ENCODE data around the gene MED31. TPM values are rescaled to one million over a fixed set of nuclear protein-coding genes. Genes with fewer than 3 reads are reported as not detected.

Gene MED31
- total RNA-seq, 4 donors from 2014 or later = 5.5 to 9.9 (median 8.2) TPM

GRCh38 chr17:6677946-6678345, 26.5 kb upstream of the MED31 start:
- no peak for TF ChIP-seq CTCF (IDR thresholded peaks at IDR 0.05)
- ATAC-seq (ENCODE audit: low FRiP score) = no peak
- no peak for DNase-seq (ENCODE audit: low spot score)

GRCh38 chr17:6677158-6677831, 25.9 kb upstream of the MED31 start:
- no peak for TF ChIP-seq CTCF (IDR thresholded peaks at IDR 0.05)
- DNase-seq (ENCODE audit: low spot score) = no peak

GRCh38 chr17:6676802-6677157, 25.4 kb upstream of the MED31 start:
- no peak for TF ChIP-seq CTCF (IDR thresholded peaks at IDR 0.05)
- DNase-seq (ENCODE audit: low spot score) (no peak), ATAC-seq (ENCODE audit: low FRiP score) (no peak)

More at GRCh38 chr17:6677158-6677831, 25.9 kb upstream of the MED31 start:
- no peak for ATAC-seq (ENCODE audit: low FRiP score)

GRCh38 chr17:6675201-6675825, 23.9 kb upstream of the MED31 start:
- TF ChIP-seq CTCF (IDR thresholded peaks at IDR 0.05) = no peak
- no peak for ATAC-seq (ENCODE audit: low FRiP score)

GRCh38 chr17:6674586-6674985, 23.2 kb upstream of the MED31 start:
- no peak for TF ChIP-seq CTCF (IDR thresholded peaks at IDR 0.05)
- DNase-seq (ENCODE audit: low spot score) (no peak), ATAC-seq (ENCODE audit: low FRiP score) (no peak)

More at GRCh38 chr17:6675201-6675825, 23.9 kb upstream of the MED31 start:
- no peak for DNase-seq (ENCODE audit: low spot score)

GRCh38 chr17:6671431-6671830, 20.0 kb upstream of the MED31 start:
- DNase-seq (ENCODE audit: low spot score) (no peak), ATAC-seq (ENCODE audit: low FRiP score) (no peak)
- no peak for TF ChIP-seq CTCF (IDR thresholded peaks at IDR 0.05)

- ATAC-seq (ENCODE audit: low FRiP score) (no peak), DNase-seq (ENCODE audit: low spot score) (no peak)
- no peak for TF ChIP-seq CTCF (IDR thresholded peaks at IDR 0.05)
These were observed 19.6 kb upstream of the MED31 start for GRCh38 chr17:6670999-6671398.
